HL-60/S4 treated with phorbol 12-myristate 13-acetate at 8.2 ng/mL for 4 days and 3 days (cell line): ENCODE measurements around the gene AHNAK.
"Not testable (repeated sequence)": the region's sequence is repeated elsewhere in the genome, so short reads cannot be mapped to it uniquely, and the experiment has no call there.

Source experiments
- in situ Hi-C: fragments of 300-500 bp; cut with MboI; formaldehyde crosslinking; loops from 2 replicates; pipeline ENCODE4 v1.15.0; 2022; ENCODE audit warnings: low sequenced_read_pairs

The AHNAK gene

GRCh38 chr11:62572431-62572830, 25.8 kb upstream of the AHNAK start:
- in situ Hi-C loops: no loop called here

- in situ Hi-C loops: not testable (repeated sequence)
Observed at GRCh38 chr11:62571493-62571892, 24.9 kb upstream of the AHNAK start.

GRCh38 chr11:62570903-62571302, 24.3 kb upstream of the AHNAK start:
- in situ Hi-C loops: not testable (repeated sequence)

- in situ Hi-C loops: loop anchor here (10.0 kb wide), 2 partner anchors 145 to 175 kb away; no protein-coding TSS in a partner anchor
Observed at GRCh38 chr11:62569611-62570010, 23.0 kb upstream of the AHNAK start.

- in situ Hi-C loops: loop anchor here (10.0 kb wide), 2 partner anchors 142 to 172 kb away; no protein-coding TSS in a partner anchor
Observed at GRCh38 chr11:62567018-62567633, 20.5 kb upstream of the AHNAK start.

- in situ Hi-C loops: loop anchor here (10.0 kb wide), 2 partner anchors 141 to 171 kb away; no protein-coding TSS in a partner anchor
Observed at GRCh38 chr11:62566247-62566646, 19.6 kb upstream of the AHNAK start.

- in situ Hi-C loops: loop anchor here (10.0 kb wide), 2 partner anchors 140 to 170 kb away; no protein-coding TSS in a partner anchor
Observed at GRCh38 chr11:62565100-62565802, 18.6 kb upstream of the AHNAK start.

- in situ Hi-C loops: loop anchor here (10.0 kb wide), 2 partner anchors 137 to 167 kb away; no protein-coding TSS in a partner anchor
Observed at GRCh38 chr11:62561677-62562230, 15.1 kb upstream of the AHNAK start.

- in situ Hi-C loops: loop anchor here (10.0 kb wide), 2 partner anchors 136 to 166 kb away; no protein-coding TSS in a partner anchor
Observed at GRCh38 chr11:62560566-62561103, 14.0 kb upstream of the AHNAK start.

- in situ Hi-C loops: loop anchor here (10.0 kb wide), 2 partner anchors 135 to 165 kb away; no protein-coding TSS in a partner anchor
Observed at GRCh38 chr11:62559626-62560025, 13.0 kb upstream of the AHNAK start.

- in situ Hi-C loops: no loop called here
Observed at GRCh38 chr11:62559204-62559603, 12.6 kb upstream of the AHNAK start.

- in situ Hi-C loops: no loop called here
Observed at GRCh38 chr11:62558669-62559068, 12.1 kb upstream of the AHNAK start.

GRCh38 chr11:62556875-62557631, 10.4 kb upstream of the AHNAK start:
- in situ Hi-C loops: no loop called here

- in situ Hi-C loops: no loop called here
Observed at GRCh38 chr11:62556108-62556874, 9.7 kb upstream of the AHNAK start.

- in situ Hi-C loops: no loop called here
Observed at GRCh38 chr11:62555464-62556107, 9.0 kb upstream of the AHNAK start.

- in situ Hi-C loops: no loop called here
Observed at GRCh38 chr11:62554387-62555167, 8.0 kb upstream of the AHNAK start.

- in situ Hi-C loops: no loop called here
Observed at GRCh38 chr11:62553839-62554361, 7.3 kb upstream of the AHNAK start.

- in situ Hi-C loops: no loop called here
Observed at GRCh38 chr11:62553080-62553838, 6.7 kb upstream of the AHNAK start.
